HG02981 (cell line): ENCODE data around the gene QRICH2.
A peak's percentile ranks its signal among the peaks of the same experiment; 100 is the strongest.
"Not testable (repeated sequence)": the region's sequence is repeated elsewhere in the genome, so short reads cannot be mapped to it uniquely, and the experiment has no call there.

Experiments used
- ATAC-seq: cut with Tn5 transposase; IDR thresholded peaks from one replicate; pipeline ENCODE4 v1.9.1; 2021; ENCODE audit warnings: mild to moderate bottlenecking, moderate library complexity; ENCODE audit not compliant: unreplicated experiment

The QRICH2 gene

GRCh38 chr17:76250141-76250540 is 57.9 kb downstream of the QRICH2 start:
- ATAC-seq = no peak

GRCh38 chr17:76248013-76248782 is 59.9 kb downstream of the QRICH2 start:
- no peak for ATAC-seq

- no peak for ATAC-seq
These were observed 60.8 kb downstream of the QRICH2 start for GRCh38 chr17:76247304-76247703.

- ATAC-seq = peak; percentile 92
These were observed 61.7 kb downstream of the QRICH2 start for GRCh38 chr17:76246080-76247066.

GRCh38 chr17:76244721-76245120 is 63.4 kb downstream of the QRICH2 start:
- not testable (repeated sequence) for ATAC-seq

GRCh38 chr17:76243826-76244679 is 64.0 kb downstream of the QRICH2 start:
- no peak for ATAC-seq

GRCh38 chr17:76241691-76242255 is 66.3 kb downstream of the QRICH2 start:
- ATAC-seq = no peak

GRCh38 chr17:76241204-76241538 is 66.9 kb downstream of the QRICH2 start:
- no peak for ATAC-seq

GRCh38 chr17:76240461-76241203 is 67.4 kb downstream of the QRICH2 start, which contains the start of gene RNF157:
Gene RNF157, minus strand, starts transcription at chr17:76240493. Its CDS starts 253 bp downstream, at chr17:76240240.
- peak; percentile 45 for ATAC-seq

- ATAC-seq = peak; percentile 6
These were observed 68.4 kb downstream of the QRICH2 start for GRCh38 chr17:76239538-76240274.

GRCh38 chr17:76238847-76239537 is 69.1 kb downstream of the QRICH2 start:
- no peak for ATAC-seq

- no peak for ATAC-seq
These were observed 70.2 kb downstream of the QRICH2 start for GRCh38 chr17:76237859-76238313.

GRCh38 chr17:76236603-76237002 is 71.5 kb downstream of the QRICH2 start:
- no peak for ATAC-seq

GRCh38 chr17:76235883-76236282 is 72.2 kb downstream of the QRICH2 start:
- ATAC-seq = no peak

- ATAC-seq = no peak
These were observed 73.8 kb downstream of the QRICH2 start for GRCh38 chr17:76234354-76234679.

GRCh38 chr17:76233588-76234353 is 74.3 kb downstream of the QRICH2 start:
- ATAC-seq = no peak

- ATAC-seq = no peak
These were observed 75.7 kb downstream of the QRICH2 start for GRCh38 chr17:76232342-76232741.

GRCh38 chr17:76226749-76227148 is 81.3 kb downstream of the QRICH2 start:
- ATAC-seq = not testable (repeated sequence)
